ENCODE measurements around the gene CTTN.
A peak's percentile ranks its signal among the peaks of the same experiment; 100 is the strongest.

CTTN gene

GRCh38 chr11:70478166-70478890 lies 80.0 kb downstream of the CTTN start:
- no peak for DNase-seq

- no peak for DNase-seq
These were observed 82.4 kb downstream of the CTTN start for GRCh38 chr11:70480711-70481110.

GRCh38 chr11:70481625-70482528 lies 83.5 kb downstream of the CTTN start:
- no peak for DNase-seq

- peak; percentile 57 for DNase-seq
These were observed 84.2 kb downstream of the CTTN start for GRCh38 chr11:70482529-70482917.

- DNase-seq: peak; percentile 22
These were observed 84.9 kb downstream of the CTTN start for GRCh38 chr11:70483077-70483861.

- no peak for DNase-seq
These were observed 85.6 kb downstream of the CTTN start for GRCh38 chr11:70483917-70484316.

GRCh38 chr11:70485326-70486025 lies 87.1 kb downstream of the CTTN start:
- no peak for DNase-seq

- DNase-seq: no peak
These were observed 87.7 kb downstream of the CTTN start for GRCh38 chr11:70486026-70486415.

Data from NCI-H1694 (cell line).